Mesangial cell (primary cell): Measurements from ENCODE around the gene TFG. TPM values are rescaled to one million over a fixed set of nuclear protein-coding genes. Genes with fewer than 3 reads are reported as not detected.

Experiments
- total RNA-seq: library from RNA; depleted of rRNA; stranded (reverse); fragments of >200 nt; gene quantifications from 2 replicates; pipeline ENCODE4 v1.2.3, GENCODE V29; 2015

The TFG gene
- total RNA-seq, result 94.7 and 108 TPM in 2 replicates

GRCh38 chr3:100708989-100709841 is at the start of gene TFG:
TFG (plus strand) TSS chr3:100709494; CDS start chr3:100713686, 4,192 bp downstream.

Other genes with a start within 250 kb of the TFG start
- gene TMEM45A, start 216.9 kb upstream of the TFG start, total RNA-seq, result 5.4 and 7.2 TPM in 2 replicates
- not detected in 2 replicates for gene ADGRG7, start 99.9 kb upstream of the TFG start, total RNA-seq